Measurements from ENCODE around the gene KDM1A.

KDM1A gene

DNA sequence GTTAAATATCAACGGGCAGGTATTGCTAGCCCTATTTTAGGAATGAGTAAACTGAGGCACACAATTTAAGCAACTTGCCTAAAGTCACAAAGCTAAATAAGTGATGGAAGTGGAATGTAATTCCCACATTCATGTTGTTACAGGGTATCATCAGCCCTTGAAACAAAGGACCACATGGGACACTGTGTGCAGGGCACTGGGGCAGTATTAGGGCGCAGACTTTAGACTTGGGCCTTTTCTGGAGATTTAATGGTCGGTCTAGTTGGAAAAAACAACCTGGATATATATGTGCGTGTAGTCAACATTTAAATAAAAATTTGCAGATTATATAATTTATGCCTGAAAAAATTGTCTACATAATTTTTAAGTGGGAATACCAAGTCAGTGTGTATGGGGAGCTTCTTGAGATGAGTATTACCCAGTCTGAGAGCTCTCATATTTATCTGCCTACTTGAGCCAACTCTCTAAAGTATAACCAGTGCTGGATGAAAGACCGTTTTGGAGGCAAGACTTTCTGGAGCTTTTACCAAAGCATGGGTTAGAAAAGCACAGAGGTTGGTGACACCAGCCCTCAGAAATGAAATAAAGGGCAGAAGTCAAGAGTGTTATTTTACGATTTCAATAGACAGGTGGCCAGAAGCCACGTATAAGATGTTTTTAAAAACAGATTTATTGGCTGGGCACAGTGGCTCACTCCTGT lies 1.6 kb downstream of the KDM1A start:
- no peak for TF ChIP-seq CTCF (IDR thresholded peaks at IDR 0.05; ENCODE audit: control insufficient read depth, insufficient read depth, low read depth, low read length, missing control alignments)
- H3K4me3 ChIP-seq (ENCODE audit: control insufficient read depth, low read depth, low read length) = peak overlapping the region; percentile 89
- no peak for DNase-seq (ENCODE audit: low read depth)

- no peak overlapping the region for H3K4me3 ChIP-seq (ENCODE audit: control insufficient read depth, low read depth, low read length)
- no peak for DNase-seq (ENCODE audit: low read depth)
- TF ChIP-seq CTCF (IDR thresholded peaks at IDR 0.05; ENCODE audit: control insufficient read depth, insufficient read depth, low read depth, low read length, missing control alignments) = no peak
Observed at GRCh38 chr1:23021834-23022233, 2.6 kb downstream of the KDM1A start.

DNA sequence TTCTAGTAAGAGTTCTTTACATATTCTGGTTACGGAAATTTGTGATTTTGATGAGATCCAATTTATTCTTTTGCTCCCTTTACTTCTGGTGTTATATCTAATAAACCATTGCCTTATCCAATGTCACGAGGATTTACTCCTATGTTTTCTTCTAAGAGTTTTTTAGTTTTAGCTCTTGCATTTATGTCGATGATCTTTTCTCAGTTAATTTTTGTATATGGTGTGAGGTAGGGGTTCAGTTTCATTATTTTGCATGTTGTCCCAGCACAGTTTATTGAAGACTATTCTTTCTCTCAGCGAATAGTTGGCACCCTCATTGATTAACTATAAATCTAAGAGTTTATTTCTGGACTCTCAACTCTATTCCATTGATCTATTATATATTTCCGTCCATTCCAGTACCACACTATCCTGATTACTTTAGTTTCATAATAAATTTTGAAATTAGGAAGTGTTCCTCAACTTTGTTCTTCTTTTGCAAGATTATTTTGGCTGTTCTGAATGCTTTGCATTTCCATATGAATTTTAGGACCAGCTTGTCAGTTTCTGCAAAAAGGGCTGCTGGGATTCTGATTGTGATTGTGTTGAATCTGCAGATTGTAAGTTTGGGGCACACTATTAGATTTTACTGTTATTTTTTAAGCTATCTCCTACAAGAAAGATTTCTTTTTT lies 4.0 kb downstream of the KDM1A start:
- no peak for DNase-seq (ENCODE audit: low read depth)
- no peak overlapping the region for H3K4me3 ChIP-seq (ENCODE audit: control insufficient read depth, low read depth, low read length)
- no peak for TF ChIP-seq CTCF (IDR thresholded peaks at IDR 0.05; ENCODE audit: control insufficient read depth, insufficient read depth, low read depth, low read length, missing control alignments)

DNA sequence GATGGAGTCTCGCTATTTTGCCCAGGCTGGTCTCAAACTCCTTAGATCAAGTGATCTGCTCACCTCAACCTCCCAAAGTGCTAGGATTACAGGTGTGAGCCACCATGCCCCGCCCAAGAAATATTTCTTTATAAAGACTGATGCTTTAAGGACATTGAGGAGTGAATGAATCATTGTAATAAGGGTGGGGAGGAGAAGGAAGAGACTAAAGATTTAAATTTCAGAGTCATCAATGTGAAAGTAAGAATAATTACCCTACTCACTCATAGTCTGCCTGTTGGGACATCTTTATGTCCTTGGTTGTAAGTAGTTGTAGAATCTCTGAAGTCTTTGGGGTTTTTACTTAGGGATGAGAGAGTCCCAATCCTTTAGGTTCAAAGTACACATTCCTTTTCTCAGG lies 7.3 kb downstream of the KDM1A start:
- H3K4me3 ChIP-seq (ENCODE audit: control insufficient read depth, low read depth, low read length) = no peak overlapping the region
- TF ChIP-seq CTCF (IDR thresholded peaks at IDR 0.05; ENCODE audit: control insufficient read depth, insufficient read depth, low read depth, low read length, missing control alignments) = no peak
- DNase-seq (ENCODE audit: low read depth) = no peak

- TF ChIP-seq CTCF (IDR thresholded peaks at IDR 0.05; ENCODE audit: control insufficient read depth, insufficient read depth, low read depth, low read length, missing control alignments) = no peak
- DNase-seq (ENCODE audit: low read depth) = no peak
- no peak overlapping the region for H3K4me3 ChIP-seq (ENCODE audit: control insufficient read depth, low read depth, low read length)
Observed at GRCh38 chr1:23027352-23027907, 8.2 kb downstream of the KDM1A start.

- no peak overlapping the region for H3K4me3 ChIP-seq (ENCODE audit: control insufficient read depth, low read depth, low read length)
- DNase-seq (ENCODE audit: low read depth) = no peak
- no peak for TF ChIP-seq CTCF (IDR thresholded peaks at IDR 0.05; ENCODE audit: control insufficient read depth, insufficient read depth, low read depth, low read length, missing control alignments)
Observed at GRCh38 chr1:23029337-23029736, 10.1 kb downstream of the KDM1A start.

Data from AG09309 (cell line).